ENCODE results near the gene TGIF2.

TGIF2 gene

DNA sequence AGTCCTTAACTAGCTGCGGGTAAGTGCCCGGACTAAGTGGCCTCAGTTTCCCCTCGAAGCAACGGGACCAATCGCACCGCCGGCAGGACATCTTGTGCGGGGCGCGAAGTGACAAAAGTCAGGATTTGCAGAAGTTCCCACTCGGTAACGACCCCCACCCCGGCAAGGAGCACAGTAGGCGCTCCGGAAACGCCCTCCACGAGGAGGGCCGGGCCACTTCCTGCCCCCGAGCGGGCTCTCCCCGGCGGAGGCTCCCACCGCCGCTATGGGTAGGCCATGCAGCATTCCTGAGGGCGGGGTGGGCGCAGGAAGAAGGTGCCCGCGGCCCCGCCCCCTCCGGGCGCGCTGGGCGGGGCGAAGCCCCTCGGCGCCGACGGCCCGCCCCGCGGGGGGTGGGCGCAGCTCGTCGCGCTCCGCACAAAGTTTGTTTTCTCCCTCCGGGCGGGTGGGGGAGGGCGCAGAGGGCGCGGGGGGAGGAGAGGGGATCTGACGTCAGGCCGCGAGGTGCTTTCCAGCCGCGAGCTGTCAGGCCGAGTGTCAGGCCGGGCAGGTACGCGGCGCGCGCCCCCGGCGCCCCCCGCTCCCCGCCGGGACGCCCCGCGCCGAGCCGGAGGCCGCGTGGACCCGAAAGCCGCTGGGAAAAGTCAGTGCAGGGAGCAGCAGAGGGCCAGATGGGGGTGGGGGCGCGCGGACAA lies at the start of gene TGIF2:
TGIF2 (plus strand) TSS at position 495 of the 695 bp plus-strand sequence. CDS start 5,178 bp downstream, outside the sequence.
- peak within 1 kb of the TSS; percentile 98 for H3K4me2 ChIP-seq (ENCODE audit: low read length)
- H3K27ac ChIP-seq, result peak within 1 kb of the TSS; percentile 90
- H3K36me3 ChIP-seq (ENCODE audit: control insufficient read depth, insufficient read depth, low read length), result no peaks in the 10 kb centered on the region
- peak within 1 kb of the TSS; percentile 85 for H3K4me3 ChIP-seq (ENCODE audit: low read depth, low read length)
- H3K9me3 ChIP-seq (ENCODE audit: control insufficient read depth, low read length), result no peaks in the 10 kb centered on the region
- H3K4me1 ChIP-seq, result peaks cover 15% of the 10 kb centered on the region
- peaks cover 8% of the 10 kb centered on the region for H3K79me2 ChIP-seq
- peak within 1 kb of the TSS; percentile 98 for H2AFZ ChIP-seq
- H3K27me3 ChIP-seq (ENCODE audit: control insufficient read depth, insufficient read depth, low read length), result no peaks in the 10 kb centered on the region
- peak within 1 kb of the TSS; percentile 38 for H3K9ac ChIP-seq
- TF ChIP-seq, protein P1, sequence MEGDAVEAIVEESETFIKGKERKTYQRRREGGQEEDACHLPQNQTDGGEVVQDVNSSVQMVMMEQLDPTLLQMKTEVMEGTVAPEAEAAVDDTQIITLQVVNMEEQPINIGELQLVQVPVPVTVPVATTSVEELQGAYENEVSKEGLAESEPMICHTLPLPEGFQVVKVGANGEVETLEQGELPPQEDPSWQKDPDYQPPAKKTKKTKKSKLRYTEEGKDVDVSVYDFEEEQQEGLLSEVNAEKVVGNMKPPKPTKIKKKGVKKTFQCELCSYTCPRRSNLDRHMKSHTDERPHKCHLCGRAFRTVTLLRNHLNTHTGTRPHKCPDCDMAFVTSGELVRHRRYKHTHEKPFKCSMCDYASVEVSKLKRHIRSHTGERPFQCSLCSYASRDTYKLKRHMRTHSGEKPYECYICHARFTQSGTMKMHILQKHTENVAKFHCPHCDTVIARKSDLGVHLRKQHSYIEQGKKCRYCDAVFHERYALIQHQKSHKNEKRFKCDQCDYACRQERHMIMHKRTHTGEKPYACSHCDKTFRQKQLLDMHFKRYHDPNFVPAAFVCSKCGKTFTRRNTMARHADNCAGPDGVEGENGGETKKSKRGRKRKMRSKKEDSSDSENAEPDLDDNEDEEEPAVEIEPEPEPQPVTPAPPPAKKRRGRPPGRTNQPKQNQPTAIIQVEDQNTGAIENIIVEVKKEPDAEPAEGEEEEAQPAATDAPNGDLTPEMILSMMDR (IDR thresholded peaks at IDR 0.05), result no peak

DNA sequence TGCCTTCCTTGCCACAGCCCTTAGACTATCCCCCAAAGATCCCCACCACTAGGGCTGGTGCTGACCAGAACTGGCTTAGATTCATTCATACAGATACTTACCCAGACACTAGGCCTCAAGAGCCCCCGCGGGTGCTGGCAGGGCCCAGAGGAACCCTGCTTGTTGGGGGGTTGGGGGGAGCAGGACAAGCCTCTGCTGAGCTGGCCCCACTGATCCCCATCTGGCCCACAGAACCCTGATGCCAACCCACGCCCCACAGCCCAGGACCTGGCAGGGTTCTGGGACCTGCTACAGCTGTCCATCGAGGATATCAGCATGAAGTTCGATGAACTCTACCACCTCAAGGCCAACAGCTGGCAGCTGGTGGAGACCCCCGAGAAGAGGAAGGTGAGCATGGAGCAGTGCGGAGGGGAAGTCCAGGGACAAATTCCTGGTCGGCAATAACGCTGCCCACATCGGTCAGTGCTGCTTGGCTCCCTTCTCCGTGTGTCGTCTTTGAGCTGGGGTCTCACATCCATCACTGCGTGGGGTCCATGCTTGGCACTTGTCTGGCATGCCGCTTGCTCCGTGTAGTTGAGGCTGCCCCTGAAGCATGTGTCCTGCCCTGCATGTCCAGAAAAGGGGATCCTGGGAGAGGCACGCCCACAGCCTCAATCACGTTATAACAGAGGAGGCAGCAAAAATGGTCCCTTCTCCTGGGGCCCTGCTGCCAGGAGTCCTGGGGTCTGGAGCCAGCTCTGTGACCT lies 47.6 kb upstream of the TGIF2 start:
- Histone ChIP-seq H3K9ac (no peak overlapping the region), H3K36me3 (ENCODE audit: control insufficient read depth, insufficient read depth, low read length) (no peaks in the 10 kb centered on the region), H3K27ac (no peak overlapping the region)

DNA sequence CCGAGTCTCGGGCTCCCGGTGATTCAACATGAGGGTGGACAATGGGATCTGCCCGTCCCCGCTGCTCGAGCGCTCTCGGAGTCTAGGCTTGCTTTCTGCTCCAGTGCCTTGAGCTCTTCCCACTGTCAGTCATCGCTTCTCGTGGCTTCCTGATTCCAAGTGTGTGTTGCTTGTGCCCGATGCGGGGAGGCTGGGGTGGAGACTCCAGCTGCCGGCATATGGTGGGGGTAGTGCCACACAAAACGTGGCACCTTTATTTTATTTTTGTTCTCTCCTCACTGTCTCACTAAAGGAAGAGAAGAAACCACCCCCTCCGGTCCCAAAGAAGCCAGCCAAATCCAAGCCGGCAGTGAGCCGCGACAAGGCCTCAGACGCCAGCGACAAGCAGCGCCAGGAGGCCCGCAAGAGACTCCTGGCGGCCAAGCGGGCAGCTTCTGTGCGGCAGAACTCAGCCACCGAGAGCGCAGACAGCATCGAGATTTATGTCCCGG lies 46.8 kb upstream of the TGIF2 start:
- H3K4me3 ChIP-seq (ENCODE audit: low read depth, low read length), result no peak overlapping the region
- no peaks in the 10 kb centered on the region for H3K79me2 ChIP-seq
- no peaks in the 10 kb centered on the region for H3K9me3 ChIP-seq (ENCODE audit: control insufficient read depth, low read length)
- H3K4me1 ChIP-seq, result no peaks in the 10 kb centered on the region
- TF ChIP-seq, protein P1 (IDR thresholded peaks at IDR 0.05), result no peak
- no peak overlapping the region for H3K27ac ChIP-seq
- no peak overlapping the region for H3K4me2 ChIP-seq (ENCODE audit: low read length)
- H3K9ac ChIP-seq, result no peak overlapping the region
- H2AFZ ChIP-seq, result no peak overlapping the region
- no peaks in the 10 kb centered on the region for H3K36me3 ChIP-seq (ENCODE audit: control insufficient read depth, insufficient read depth, low read length)
- no peaks in the 10 kb centered on the region for H3K27me3 ChIP-seq (ENCODE audit: control insufficient read depth, insufficient read depth, low read length)

More for the DNA sequence above, 47.6 kb upstream of the TGIF2 start:
- Histone ChIP-seq H3K9me3 (ENCODE audit: control insufficient read depth, low read length) (no peaks in the 10 kb centered on the region), H3K79me2 (no peaks in the 10 kb centered on the region), H3K4me2 (ENCODE audit: low read length) (no peak overlapping the region), H3K27me3 (ENCODE audit: control insufficient read depth, insufficient read depth, low read length) (no peaks in the 10 kb centered on the region), H3K4me3 (ENCODE audit: low read depth, low read length) (no peak overlapping the region), H2AFZ (no peak overlapping the region), H3K4me1 (no peaks in the 10 kb centered on the region)
- TF ChIP-seq, protein P1 (IDR thresholded peaks at IDR 0.05), result no peak

DNA sequence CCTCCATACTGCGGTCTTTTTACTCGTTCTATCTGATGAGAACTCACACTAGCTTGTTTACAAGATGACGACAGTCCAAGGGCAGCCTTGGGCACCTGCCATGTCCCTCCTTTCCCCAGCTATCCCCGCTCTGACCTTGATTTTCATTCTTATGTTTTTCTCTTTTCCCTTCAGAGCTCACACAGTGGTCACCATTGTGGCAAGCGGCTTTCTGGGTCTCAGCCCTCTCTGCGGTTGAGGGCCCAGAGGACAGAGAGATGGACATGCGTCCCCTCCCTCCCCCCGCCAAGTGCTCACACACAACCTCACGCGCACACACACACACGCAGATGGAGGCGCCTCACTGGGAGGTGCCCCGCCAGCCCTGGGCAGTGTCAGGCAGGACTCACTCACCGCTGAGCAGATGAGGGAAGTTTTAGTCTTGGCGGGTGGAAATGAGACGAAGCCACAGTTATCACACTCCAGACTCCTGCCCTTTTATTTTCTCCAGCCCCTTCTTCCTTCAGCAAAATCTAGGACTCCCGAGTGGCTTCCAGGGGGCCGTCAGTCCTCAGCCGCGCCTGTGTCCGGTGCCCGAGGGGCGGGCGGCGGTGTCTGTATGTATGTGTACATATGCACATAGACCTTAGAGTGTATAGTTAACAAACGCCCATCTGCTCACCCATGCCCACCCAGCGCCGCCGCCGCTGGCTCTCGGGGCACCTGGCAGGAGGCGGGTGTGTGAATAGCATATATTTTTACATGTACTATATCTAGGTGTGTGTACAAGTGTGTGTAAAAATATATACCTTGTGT lies 45.9 kb upstream of the TGIF2 start:
- Histone ChIP-seq H2AFZ (no peak overlapping the region), H3K4me1 (no peaks in the 10 kb centered on the region), H3K4me2 (ENCODE audit: low read length) (no peak overlapping the region), H3K79me2 (no peaks in the 10 kb centered on the region), H3K4me3 (ENCODE audit: low read depth, low read length) (no peak overlapping the region), H3K27ac (no peak overlapping the region), H3K27me3 (ENCODE audit: control insufficient read depth, insufficient read depth, low read length) (no peaks in the 10 kb centered on the region), H3K36me3 (ENCODE audit: control insufficient read depth, insufficient read depth, low read length) (no peaks in the 10 kb centered on the region), H3K9ac (no peak overlapping the region), H3K9me3 (ENCODE audit: control insufficient read depth, low read length) (no peaks in the 10 kb centered on the region)
- TF ChIP-seq, protein P1 (IDR thresholded peaks at IDR 0.05), result no peak

Measured in parathyroid adenoma (tissue), 2 donors.